HFFc6 (cell line): ENCODE results near the gene NRF1. TPM values are rescaled to one million over a fixed set of nuclear protein-coding genes. Genes with fewer than 3 reads are reported as not detected.
A peak's percentile ranks its signal among the peaks of the same experiment; 100 is the strongest.
"Not testable (repeated sequence)": the region's sequence is repeated elsewhere in the genome, so short reads cannot be mapped to it uniquely, and the experiment has no call there.

Experiments used
- DNase-seq: peaks from one replicate; pipeline ENCODE4 v3.0.0-alpha.2; 2018
- H3K27ac Mint-ChIP-seq: 2 replicates; pipeline ENCODE4 v1.8.0; 2020; ENCODE audit warnings: mild to moderate bottlenecking, mixed read lengths
- H3K27me3 Mint-ChIP-seq: 2 replicates; pipeline ENCODE4 v1.8.0; 2021; ENCODE audit warnings: mild to moderate bottlenecking, moderate library complexity, mixed read lengths; ENCODE audit not compliant: insufficient read depth
- H3K36me3 Mint-ChIP-seq: 2 replicates; pipeline ENCODE4 v1.8.0; 2021; ENCODE audit warnings: low read depth, mixed read lengths
- H3K4me1 Mint-ChIP-seq: 2 replicates; pipeline ENCODE4 v1.8.0; 2020; ENCODE audit warnings: low read depth, mixed read lengths
- H3K4me3 Mint-ChIP-seq: 2 replicates; pipeline ENCODE4 v1.8.0; 2020; ENCODE audit warnings: mild to moderate bottlenecking, moderate library complexity, mixed read lengths
- H3K9me3 Mint-ChIP-seq: 2 replicates; pipeline ENCODE4 v1.8.0; 2020; ENCODE audit warnings: mild to moderate bottlenecking, mixed read lengths
- CTCF ChIP-seq: fragments of 200-600 bp; sonication (generic); IDR thresholded peaks from 2 replicates; pipeline ENCODE4 v1.5.0; 2021; ENCODE audit warnings: antibody characterized with exemption, mild to moderate bottlenecking
- total RNA-seq, 6 experiments: library from RNA; stranded (reverse); fragmentation: NEBNext Ultra II Directional; extraction: Animal tissue kit (Norgen Biotek cat#: 25700); gene quantifications; 2 replicates in 1 of 6; 3 replicates in 5 of 6; pipeline ENCODE4 v1.2.3, GENCODE V29; 2021

Gene NRF1
- total RNA-seq, 6 experiments from 2014 or later, result 8.8 to 11.8 (median 10.4) TPM

DNA sequence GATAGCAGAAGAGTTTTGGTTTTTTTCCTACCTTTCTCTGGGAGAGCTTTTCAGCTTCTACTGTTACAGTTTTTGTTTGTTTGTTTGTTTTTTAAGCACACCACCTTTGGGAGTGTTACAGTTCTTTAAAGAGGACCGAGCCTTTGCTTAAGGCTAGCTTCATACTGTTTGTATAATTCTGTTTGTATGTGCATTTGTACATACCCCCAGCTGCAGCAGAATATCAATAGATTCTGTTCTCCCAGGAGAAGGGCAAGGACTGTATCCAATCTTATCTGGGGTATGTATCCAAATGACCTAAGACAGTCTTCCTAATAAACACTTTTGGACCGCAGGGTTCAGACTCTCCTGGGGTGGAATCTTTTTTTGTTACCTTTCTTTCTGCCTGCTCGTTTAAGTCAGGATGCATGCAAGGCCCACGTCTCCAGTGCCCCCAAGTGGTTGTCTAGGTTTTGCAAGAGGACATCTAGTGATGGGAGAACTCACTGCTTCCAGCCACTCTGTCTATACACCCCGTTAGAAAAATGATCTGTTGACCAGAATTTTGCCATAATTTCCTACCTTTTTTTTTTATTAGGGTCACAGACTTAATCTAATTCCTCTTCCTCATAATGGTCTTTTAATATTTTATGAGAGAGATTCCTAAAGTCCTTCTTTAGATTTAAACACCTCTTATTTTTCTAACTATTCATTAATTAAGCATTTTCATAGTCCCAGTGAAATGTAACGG is 23.9 kb downstream of the NRF1 start:
- Mint-ChIP-seq H3K4me3 (no peak overlapping the region), H3K27me3 (no peaks in the 10 kb centered on the region), H3K36me3 (no peaks in the 10 kb centered on the region), H3K4me1 (peaks cover 16% of the 10 kb centered on the region), H3K9me3 (no peaks in the 10 kb centered on the region), H3K27ac (peak overlapping the region; percentile 52; the same call in 1 of the 2 replicates)
- peak; percentile 68 for DNase-seq
- peak; percentile 87 for TF ChIP-seq CTCF

DNA sequence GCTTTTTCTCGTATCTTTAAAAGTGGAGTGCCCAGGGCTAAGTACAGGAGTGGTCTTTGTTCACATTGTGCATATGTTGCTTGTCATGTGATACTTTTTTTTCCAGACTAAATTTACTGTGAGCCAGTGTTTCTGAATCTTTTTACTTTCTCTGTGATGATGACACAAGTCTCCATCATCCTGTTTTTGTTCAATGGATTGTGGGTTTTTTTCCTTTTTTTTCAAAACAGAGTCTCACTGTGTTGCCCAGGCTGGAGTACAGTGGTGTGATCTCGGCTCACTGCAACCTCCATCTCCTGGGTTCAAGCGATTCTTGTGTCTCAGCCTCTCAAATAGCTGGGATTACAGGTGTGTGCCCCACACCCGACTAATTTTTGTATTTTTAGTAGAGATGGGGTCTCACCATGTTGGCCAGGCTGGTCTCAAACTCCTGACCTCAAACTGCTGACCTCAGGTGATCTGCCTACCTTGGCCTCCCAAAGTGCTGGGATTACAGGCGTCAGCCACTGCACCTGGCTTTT is 24.6 kb downstream of the NRF1 start:
- H3K27me3 Mint-ChIP-seq, H3K27ac Mint-ChIP-seq, H3K36me3 Mint-ChIP-seq, DNase-seq, H3K9me3 Mint-ChIP-seq, H3K4me3 Mint-ChIP-seq: not testable (repeated sequence)
- peaks cover 22% of the 10 kb centered on the region for H3K4me1 Mint-ChIP-seq

GRCh38 chr7:129636641-129637040 is 25.1 kb downstream of the NRF1 start:
- Mint-ChIP-seq H3K27ac (no peak overlapping the region), H3K36me3 (no peaks in the 10 kb centered on the region), H3K4me3 (no peak overlapping the region), H3K27me3 (no peaks in the 10 kb centered on the region; the same call in 1 of the 2 replicates), H3K4me1 (peaks cover 26% of the 10 kb centered on the region), H3K9me3 (no peaks in the 10 kb centered on the region)
- no peak for TF ChIP-seq CTCF
- DNase-seq, result no peak

GRCh38 chr7:129640400-129640799 is 28.9 kb downstream of the NRF1 start:
- H3K4me1 Mint-ChIP-seq, result peaks cover 45% of the 10 kb centered on the region
- H3K36me3 Mint-ChIP-seq, result no peaks in the 10 kb centered on the region
- H3K4me3 Mint-ChIP-seq, result no peak overlapping the region
- H3K27me3 Mint-ChIP-seq, result no peaks in the 10 kb centered on the region; the same call in 1 of the 2 replicates
- no peak for DNase-seq
- 0 out of 2 replicates have a peak overlapping the region, but pooled peaks have one; percentile 24 for H3K27ac Mint-ChIP-seq
- no peaks in the 10 kb centered on the region for H3K9me3 Mint-ChIP-seq
- no peak for TF ChIP-seq CTCF

- peak overlapping the region; percentile 15; the same call in 1 of the 2 replicates for H3K4me3 Mint-ChIP-seq
- H3K4me1 Mint-ChIP-seq, result peaks cover 52% of the 10 kb centered on the region
- DNase-seq, result no peak
- TF ChIP-seq CTCF, result no peak
- no peaks in the 10 kb centered on the region; the same call in 1 of the 2 replicates for H3K27me3 Mint-ChIP-seq
- H3K9me3 Mint-ChIP-seq, result no peaks in the 10 kb centered on the region
- H3K36me3 Mint-ChIP-seq, result no peaks in the 10 kb centered on the region
- H3K27ac Mint-ChIP-seq, result no peak overlapping the region; the same call in none of the 2 replicates
Measured at GRCh38 chr7:129642871-129643549, 31.5 kb downstream of the NRF1 start.
